Hepatic stellate cell (primary cell): ENCODE results near the gene SEC61B.

Experiments used
- DNase-seq: peaks from one replicate; pipeline ENCODE4 v3.0.0; 2011; ENCODE audit warnings: low spot score

The SEC61B gene

DNA sequence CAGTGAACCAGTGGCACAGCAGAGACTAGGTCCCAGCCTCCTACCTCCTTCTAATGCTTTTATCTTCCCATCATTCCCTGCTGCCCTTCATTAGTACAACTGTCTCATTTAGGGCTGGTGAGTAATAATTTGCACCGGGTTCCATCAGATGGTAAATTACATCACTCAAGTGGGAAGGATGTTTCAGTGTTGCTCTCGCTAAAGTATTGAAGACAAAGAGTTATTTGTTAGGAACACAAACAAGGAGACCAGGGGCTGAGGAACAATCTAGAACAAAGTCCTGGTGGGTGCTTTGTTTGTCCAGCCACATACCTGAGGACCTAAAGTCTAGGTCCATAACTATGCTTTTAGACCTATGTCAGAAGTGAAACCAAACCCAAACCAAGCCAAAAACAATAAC, 52.4 kb downstream of the SEC61B start:
- no peak for DNase-seq
